ENCODE measurements around the gene AKT1S1. TPM values are rescaled to one million over a fixed set of nuclear protein-coding genes. Genes with fewer than 3 reads are reported as not detected.
A peak's percentile ranks its signal among the peaks of the same experiment; 100 is the strongest.
"Not testable (repeated sequence)": the region's sequence is repeated elsewhere in the genome, so short reads cannot be mapped to it uniquely, and the experiment has no call there.

Gene AKT1S1
- polyA plus RNA-seq, 3 donors: 36.1 to 46.8 (median 42.8) TPM

DNA sequence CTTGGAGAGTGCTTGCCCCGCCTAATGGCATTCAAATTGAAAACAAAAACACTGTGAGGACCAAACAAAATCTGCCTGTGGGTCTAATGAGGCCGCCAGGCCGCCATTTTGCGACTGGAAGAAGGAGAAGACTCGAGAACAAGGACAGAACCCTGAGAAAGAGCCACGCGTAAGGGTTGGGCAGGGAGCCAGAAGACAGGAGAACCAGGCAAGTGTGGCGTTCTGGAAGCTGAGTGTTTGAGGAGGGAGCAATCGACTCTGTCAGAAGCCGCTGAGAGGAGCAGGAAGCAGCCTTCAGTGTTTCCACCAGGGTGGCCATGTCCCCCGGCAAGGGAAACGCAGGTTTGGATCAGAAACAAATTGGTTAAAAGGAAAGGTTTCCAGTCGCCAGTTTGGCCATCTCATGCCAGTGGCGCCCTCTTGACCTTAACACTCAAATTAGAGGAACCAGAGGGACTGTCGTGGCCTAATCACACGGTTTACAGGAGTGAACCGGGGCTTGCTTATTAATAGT is 36.4 kb downstream of the AKT1S1 start:
- no peak for DNase-seq

DNA sequence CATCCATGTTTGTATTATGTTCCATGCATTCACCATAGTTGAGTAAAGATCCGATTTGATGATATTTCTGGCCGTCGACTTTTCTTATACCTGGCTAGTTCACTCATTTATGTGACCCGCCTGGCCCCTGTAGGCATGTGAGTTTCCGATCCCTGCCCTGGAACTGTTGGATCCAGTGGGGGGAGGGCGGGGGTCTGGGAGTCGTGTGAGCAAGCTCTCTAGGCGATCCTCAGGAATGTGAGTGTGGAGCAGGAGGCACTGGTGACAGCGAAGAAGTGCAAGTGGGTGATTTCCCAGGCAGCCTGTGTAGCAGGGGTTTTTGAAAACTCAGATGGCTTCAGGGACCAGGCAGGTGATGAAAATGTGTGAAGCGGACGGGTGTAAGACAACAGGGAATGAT is 36.8 kb downstream of the AKT1S1 start:
- DNase-seq: no peak

DNA sequence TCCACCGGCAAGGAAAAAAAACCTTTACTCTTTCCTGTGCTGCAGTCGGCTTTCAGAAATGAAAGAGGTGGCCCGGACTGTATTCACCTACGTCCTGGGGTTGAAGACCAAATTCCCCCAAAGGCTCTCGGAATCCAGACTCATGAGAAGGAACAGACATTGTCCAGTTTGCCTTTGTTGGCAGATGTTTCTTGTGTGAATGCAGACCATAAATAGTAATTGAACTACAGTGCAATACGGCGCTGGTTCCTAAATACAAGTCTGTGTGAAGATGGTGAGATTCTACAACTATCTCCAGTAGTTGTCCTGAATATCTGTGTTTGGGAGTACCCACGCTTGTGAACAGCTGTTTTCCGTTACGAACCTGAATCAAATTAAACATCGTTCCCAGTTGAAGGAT is 37.4 kb downstream of the AKT1S1 start:
- no peak for DNase-seq

DNA sequence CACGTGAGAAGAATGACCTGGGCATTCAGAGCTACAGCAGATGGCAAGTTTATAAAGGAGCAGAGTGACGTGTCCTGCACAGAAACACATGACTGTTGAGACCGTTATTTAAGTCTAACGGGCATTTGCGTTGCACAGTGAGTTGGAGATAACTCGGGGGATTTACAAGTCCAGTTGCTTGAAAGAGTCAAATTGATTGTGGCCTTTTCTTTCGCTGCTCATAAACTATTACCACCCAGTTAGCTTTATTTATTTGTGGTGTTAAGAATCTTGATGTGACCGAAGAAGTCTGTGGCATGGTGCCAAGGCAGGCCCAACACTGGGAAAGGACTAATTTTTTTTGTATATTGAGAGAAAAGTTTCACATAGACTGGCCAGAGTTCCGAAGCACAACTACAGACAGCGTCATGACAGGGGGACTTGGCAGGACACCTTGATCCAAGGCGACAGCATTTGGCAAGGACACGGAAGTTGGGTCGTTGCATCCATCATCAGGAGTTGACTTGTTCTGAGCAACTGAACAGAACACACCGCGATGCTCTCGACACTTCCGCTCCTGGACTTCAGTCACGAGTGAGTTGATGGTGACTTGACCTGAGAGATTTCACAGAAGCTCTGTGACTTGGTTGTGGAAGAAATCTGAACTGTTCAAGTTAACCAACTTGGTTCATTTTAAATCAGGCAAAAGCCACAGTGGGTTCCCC is 38.1 kb downstream of the AKT1S1 start:
- no peak for DNase-seq

DNA sequence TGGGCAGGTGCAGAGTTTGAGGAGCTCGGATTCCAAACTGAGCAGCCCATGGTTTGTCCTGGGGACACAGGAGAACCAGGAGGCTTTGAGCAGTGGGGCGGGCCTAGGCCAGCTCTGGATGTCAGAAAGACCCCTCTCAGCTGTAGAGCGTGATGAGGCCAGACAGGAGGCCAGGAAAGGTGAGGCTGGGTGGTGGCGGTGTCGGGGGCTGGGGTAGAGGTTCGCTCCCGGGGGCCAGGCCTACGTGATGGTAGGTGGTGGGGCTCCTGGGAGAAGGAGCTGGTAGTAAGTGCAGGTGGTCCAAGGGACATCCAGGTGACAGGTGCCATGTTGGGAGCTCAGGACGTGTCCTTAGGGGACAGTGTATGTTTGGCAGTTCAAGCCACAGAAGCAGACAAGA is 39.7 kb downstream of the AKT1S1 start:
- no peak for DNase-seq

DNA sequence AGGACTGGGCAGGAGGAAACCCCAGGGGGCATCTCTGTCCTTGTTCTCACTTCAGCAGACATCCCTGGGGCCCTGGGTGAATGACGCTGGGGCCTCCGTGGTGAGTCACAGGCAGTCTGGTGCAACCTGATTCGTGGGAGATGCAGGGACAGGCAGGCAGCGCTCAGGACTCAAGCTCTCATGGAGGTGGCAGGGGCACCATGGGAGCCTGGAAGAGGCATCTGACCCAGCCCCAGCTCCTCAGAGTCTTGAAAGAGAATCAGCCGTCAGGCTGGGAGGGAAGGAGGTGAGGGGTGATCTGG is 40.2 kb downstream of the AKT1S1 start:
- no peak for DNase-seq

DNA sequence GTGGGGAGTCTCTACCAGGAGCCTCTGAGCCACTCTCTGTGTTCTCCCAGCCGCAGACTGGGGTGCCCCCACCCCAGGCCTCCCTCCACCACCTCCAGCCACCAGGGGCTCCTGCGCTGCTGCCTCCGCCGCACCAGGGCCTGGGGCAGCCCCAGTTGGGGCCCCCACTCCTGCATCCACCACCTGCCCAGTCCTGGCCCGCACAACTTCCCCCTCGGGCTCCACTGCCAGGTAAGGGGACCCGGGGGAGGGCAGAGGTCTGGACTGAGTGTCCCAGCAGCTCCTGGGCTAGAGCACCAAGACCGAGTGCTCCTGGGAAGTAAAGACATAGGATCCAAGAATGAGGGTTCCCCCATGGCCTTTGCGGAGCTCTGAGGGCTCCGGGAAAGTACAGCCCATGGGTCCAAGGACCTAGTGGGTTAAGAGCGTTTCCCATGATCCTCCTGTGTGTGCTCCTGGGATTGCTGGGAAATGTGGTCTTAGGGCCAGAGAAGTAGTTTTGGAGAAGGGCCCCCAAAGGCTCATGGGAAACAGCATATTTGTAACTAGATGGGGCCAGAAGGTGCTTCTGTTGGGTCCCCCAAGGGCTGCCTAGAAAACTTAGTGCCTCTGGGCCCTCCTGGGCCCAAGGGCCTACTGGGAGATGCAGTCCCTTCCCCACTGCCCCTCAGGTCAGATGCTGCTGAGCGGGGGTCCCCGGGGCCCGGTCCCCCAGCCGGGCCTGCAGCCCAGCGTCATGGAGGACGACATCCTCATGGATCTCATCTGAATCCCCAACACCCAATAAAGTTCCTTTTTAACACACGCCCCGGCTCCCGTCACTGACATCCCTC is 40.8 kb downstream of the AKT1S1 start:
- DNase-seq: no peak

DNA sequence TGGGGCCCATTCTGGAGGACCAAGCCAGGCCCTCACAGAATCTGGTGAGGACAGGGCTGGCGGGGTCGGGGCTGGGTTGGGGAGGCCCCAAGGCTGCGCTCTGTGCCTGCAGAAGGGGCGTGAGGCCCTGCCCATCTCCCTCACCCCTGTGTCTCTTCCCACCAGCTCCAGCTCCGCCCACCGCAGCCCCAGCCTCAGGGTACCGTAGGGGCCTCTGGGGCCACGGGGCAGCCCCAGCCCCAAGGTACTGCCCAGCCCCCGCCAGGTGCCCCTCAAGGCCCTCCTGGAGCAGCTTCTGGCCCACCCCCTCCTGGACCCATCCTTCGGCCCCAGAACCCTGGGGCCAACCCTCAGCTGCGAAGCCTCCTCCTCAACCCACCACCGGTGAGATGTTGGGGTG is 41.6 kb downstream of the AKT1S1 start:
- no peak for DNase-seq

DNA sequence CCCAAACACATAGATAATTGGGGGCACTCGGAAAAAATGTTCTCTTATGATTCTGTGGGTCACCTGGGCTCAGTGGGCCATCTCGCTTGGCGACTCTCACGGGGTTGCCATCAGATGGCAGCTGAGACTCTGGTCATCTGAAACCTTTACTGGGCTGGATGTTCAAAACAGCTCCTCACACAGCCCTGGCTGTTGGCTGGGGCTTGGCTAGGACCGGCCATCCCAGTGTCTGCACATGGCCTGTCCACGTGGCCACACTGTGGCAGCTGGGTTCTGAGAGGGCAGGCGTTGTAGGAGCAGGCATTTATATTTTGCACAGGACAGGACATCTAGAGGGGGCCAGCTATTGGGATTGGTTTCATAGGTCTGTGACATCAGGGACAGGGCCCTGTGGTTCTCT is 43.6 kb downstream of the AKT1S1 start:
- DNase-seq: no peak

DNA sequence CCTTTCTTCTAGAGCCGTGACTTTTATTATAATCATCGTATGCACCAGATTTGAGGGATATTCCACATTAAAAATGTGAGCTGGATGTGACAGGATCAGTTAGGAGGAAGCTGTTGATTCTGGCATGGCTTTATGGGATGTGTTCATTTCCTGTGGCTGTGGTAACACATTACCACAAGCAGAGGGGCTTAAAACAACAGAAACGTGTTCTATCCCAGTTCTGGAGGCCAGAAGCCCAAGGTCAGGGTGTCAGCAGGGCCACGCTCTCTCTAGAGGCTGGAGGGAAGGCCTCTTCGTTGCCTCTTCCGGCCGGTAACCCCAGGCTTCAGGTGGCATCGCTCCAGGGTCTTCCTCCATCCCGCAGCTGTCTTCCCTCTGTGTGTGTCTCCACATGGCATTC is 44.6 kb downstream of the AKT1S1 start:
- no peak for DNase-seq

DNA sequence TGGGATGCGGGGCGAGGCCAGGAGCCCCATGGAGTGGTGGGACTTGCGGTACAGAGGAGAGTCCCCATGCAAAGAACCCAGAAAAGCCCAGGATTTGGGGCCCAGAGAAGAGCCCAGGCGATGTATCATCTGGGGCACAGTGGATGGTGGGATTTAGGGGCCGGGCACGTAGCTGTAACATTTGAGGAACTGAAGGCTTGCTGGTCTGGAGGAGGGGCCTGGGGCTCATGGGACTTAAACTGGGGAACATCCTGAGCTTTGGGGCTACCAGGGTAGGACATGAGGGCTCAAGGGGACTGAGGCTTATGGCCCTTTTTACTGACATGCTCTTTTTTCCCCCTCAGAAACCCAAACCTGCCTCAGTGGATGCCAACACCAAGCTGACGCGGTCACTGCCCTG is 45.6 kb downstream of the AKT1S1 start:
- DNase-seq: no peak

DNA sequence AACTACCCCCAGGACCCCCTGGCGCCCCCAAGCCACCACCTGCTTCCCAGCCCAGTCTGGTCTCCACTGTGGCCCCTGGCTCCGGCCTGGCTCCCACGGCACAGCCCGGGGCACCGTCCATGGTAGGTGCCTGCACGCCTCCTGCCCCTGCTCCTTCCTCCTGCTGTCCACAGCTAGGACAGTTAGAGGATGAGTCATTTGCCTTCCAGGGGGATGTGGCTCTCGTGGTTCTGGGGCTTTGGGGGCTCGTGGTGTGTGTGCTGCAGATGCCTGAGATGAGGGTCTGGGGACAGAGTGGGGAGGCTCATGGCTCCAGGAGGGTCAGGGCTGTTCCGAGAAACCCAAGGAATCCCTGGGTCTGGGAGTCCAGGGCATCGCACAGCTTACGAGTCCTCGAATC is 46.4 kb downstream of the AKT1S1 start:
- no peak for DNase-seq

DNA sequence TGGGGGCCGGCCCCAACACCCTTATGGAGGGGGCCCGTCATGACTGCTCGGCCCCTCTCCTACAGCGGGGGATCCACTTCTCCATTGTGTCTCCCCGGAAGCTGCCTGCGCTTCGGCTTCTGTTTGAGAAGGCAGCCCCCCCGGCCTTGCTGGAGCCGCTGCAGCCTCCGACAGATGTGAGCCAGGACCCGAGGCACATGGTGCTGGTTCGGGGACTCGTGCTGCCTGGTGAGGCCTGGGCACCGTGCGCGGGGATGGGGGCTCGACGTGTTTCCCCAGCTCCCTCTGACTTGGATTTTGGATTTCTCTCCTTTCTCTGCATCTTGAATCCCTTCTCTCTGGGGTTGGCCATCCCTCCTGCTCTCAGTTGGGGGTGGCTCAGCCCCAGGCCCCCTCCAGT is 47.4 kb downstream of the AKT1S1 start:
- DNase-seq: no peak

DNA sequence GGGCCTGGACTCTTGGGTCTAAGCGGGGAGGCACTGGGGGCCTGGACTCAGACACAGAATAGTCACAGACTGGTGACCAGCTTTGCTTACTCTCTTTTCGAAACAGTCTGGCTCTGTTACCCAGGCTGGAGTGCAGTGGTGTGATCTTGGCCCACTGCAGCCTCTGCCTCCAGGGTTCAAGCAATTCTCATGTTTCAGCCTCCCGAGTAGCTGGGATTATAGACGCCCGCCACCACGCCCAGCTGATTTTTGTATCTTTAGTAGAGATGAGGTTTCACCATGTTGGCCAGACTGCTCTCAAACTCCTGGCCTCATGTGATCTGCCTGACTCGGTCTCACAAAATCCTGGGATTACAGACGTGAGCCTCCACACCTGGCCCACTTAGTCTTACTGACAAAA is 48.0 kb downstream of the AKT1S1 start:
- DNase-seq: no peak

DNA sequence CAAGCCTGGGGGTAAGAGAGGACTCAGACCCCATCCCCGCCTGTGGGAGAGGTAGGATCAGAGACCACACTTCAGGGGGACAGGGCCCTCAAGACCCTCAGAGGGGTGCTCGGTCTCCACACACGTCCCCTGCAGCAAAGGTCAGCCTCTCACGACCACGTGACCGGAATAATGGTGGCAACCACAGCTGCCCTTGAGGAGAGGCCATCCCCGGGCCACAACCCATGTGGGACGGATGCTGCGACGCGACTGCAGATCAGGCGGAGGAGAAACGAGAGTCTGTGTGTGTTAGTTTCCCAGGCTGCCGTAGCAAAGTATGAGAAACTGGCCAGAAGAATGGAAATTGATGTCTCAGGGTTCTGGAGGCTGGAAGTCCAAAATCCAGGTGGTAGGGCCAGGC is 50.1 kb downstream of the AKT1S1 start:
- no peak for DNase-seq

DNA sequence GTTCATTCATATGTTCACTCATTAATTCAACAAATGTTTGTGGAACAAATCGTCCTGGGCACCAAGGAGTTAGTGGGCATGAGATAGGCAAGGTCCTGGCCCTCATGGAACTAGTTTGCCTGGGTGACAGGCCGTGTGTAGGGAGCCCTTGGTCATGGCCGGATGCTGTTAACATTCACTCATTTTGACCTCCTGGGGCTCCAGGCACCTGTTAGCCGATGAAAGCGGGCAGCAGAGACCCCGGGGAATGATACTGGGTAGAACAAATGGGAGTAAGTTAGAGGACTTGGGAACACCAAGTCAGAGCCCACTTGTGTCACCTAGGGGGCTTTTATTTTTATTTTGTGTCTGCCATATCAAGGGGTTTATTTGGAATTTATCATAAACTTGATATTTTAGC is 52.5 kb downstream of the AKT1S1 start:
- no peak for DNase-seq

DNA sequence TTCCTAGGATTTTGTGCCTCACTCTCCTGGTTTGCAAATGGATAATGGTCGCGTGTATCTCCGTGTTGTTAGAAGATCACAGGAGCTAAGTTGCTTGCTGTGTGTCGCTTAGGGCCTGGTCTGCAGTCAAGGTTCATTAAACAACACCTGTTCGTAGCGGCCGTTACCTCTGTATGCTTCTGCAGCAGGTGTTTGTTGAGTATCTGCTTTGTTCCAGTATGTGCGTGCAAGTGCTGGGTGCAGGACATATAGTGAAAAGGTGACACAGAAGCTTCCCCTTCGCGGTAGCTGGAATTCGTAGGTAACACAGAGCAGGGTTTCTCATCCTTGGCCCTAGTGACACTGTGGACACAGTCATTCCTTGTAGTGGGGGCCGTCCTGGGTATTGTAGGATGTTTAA is 53.7 kb downstream of the AKT1S1 start:
- DNase-seq: no peak

DNA sequence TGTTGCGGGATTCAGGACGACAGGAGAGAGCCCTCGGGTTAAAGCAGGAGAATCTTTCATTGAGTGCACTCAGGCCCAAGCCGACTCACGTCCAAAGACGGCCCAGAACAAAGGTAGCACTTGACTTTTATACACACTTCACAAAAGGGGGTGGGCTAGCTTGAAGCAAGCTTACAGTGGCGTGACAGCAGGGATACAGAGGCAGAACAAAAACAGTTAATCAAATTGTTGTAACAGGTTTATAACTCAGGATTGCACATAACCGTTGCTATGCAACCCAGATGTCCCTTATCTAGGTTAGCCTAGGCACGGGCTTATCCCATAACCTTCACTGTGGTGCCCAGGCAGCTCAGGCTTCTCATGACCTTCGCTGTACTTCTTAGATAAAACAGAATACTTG is 57.0 kb downstream of the AKT1S1 start:
- DNase-seq: peak; percentile 19

DNA sequence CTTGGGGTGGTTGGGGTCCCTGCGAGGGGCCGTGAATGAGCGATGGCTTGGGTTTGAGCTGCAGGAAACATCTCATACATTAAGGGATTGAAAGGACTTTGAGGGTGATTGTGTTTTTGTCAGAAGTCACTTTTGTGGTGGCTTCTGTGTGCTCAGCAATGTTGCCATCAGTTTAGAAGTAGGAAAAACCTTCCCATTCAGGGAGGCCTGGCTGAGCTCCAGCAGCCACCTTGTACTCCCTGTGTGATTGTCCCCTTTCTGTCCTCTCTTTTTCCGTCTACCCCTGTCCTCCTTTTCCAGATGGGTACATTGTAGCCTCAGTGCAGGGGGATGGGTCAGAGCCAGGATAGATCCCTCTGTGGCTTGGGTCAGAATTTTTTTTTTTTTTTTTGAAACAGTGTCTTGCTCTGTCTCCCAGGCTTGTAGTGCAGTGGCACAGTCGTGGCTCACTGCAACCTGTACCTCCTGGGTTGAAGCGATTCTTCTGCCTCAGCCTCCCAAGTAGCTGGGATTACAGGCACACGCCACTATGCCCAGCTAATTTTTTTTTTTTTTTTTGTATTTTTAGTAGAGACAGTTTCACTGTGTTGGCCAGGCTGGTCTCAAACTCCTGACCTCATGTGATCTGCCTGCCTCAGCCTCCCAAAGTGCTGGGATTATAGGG is 57.6 kb downstream of the AKT1S1 start:
- DNase-seq: not testable (repeated sequence)
